ENCODE results near the gene OGFOD2.
A peak's percentile ranks its signal among the peaks of the same experiment; 100 is the strongest.

Gene OGFOD2

DNA sequence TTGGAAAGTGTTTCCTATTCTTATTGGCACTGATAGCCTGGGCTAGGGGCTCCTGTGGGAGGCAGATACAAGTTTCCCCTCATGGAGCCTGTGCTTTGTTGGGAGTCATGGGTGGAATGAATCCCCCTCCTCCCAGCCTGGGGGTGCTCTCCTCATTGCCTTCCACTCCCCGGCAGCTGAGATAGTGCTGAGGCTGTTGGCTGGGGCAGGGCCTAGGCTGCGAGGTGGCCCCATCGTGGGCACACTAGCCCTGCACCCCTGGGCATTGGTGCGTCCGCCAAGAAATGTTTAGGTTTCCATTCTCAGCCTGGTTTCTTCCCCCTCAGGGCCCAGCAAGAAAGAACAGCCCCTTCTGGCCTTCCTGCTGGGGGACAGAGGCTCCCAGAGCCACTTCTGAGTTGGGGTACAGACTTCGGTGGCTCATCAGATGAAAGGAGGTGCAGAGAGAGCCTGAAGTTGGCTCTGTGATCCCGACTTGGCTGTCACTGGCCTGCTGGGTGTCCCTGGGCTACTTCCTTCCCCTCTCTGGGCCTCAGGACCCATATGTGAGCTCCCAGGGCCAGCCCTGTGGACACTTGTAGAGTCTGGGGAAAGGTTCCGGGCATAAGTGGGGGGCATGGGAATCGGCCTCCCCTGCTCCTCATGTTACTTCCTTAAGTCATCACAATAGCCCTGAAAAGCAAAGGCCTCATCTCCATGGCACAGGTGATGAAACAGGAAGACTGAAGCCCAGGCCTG is 2.8 kb downstream of the OGFOD2 start:
- DNase-seq (ENCODE audit: low read depth in 2 of 2): no peak

DNA sequence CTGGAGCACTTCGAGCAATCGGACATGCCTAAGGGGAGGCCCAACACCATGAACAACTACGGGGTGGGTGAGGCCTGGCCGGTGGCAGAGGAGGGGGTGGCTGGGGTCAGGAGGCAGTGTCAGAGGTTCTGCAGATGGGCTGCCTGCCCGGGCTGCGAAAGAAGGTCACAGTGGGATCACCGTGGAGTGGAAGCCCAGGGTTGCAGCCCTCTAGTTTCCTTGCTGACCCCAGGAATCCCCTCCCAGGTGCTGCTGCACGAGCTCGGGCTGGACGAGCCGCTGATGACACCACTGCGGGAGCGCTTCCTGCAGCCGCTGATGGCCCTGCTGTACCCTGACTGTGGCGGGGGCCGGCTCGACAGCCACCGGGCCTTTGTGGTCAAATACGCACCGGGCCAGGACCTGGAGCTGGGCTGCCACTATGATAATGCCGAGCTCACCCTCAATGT is 3.5 kb downstream of the OGFOD2 start:
- no peak for DNase-seq (ENCODE audit: low read depth in 2 of 2)

DNA sequence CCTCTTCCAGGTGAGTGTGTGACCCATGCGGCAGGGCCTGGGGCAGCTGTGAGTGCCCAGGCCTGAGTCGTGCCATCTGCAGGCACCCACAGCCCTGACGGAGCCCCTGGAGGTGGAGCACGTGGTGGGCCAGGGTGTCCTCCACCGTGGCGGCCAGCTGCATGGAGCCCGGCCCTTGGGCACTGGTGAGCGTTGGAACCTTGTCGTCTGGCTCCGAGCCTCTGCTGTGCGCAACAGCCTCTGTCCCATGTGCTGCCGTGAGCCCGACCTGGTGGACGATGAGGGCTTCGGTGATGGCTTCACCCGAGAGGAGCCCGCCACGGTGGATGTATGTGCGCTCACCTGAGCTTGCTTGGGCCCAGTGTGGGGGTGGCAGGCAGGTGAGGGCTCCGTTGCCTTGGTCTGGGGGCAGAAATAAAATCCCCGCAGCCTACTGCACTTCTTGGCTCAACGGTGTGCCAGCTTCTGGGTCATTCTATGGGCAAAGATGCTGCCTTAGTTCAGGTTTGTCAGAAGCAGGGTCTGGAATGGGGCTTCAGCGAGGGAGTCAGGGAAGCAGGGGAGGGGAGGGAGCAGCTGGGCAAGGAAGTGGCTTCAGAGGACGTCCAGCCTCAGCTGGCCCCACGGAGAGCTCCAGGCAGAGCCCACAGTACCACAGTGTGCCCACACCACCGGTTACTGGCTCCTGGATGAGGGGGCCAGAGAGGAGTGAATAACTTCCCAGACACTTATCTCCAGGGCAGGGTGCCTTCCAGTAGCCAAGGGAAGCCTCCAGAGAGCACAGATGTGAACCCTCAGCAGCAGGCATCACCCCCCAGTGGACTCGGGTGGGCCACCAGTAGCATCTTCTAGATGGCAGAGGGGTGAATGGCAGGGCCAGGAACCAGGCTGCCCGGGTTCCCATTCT is 4.2 kb downstream of the OGFOD2 start:
- DNase-seq (ENCODE audit: low read depth in 2 of 2): no peak

DNA sequence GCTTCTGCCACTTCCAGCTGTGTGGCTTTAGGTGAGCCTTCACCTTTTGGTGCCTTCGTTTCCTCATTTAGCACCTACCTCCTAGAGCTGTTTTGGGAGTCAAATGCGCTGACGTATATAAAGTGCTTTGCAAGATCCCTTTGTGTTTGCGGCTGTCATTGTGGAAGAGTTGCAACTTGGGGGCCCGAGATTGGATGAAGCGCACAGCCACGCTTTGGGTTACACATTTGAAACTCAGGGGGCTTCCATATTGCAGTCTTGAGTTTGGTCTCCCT is 4.8 kb downstream of the OGFOD2 start:
- no peak for DNase-seq (ENCODE audit: low read depth in 2 of 2)

DNA sequence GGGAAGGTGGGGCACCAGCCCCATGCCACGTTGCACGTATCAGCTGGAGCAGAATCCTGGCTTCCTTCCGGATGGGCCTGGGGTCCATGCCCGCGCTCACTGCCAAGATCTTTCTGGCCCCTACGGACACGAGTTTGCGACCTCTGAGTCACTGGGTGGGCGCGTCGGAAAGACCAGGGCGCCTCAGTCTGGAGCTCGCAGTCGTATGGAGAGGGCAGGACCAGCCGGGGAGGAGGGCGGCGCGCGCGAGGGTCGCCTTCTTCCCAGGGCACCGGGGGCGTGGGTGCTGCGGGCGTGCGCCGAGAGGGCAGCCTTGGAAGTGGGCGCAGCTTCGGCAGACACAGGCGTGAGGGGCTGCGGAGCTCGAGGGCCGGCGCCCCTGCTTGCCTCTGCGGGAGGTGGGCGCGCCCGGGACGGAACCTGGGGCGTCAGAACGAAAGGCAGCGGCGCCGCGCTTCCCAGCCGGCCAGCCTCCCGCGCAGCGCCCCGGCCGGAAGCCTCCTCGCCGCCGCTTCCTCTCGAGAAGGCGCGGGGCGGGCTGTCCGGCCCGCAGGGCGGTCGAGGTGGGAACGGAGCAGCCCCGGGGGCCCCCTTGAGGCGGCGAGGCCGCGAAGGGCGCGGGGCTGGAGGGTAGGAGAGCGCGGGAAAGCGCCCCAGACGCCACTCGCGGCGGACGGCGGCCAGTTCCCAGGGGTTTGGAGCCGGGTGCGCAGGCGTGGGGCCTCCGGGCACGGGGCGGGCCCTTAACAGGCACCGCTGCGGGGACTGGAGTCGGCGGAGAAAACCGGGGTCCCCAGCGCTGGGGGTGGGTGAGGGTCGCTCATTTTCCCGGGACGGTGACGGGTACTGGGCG is 5.4 kb downstream of the OGFOD2 start, which contains the start of gene ARL6IP4:
Gene ARL6IP4 (plus strand): TSS at position 499 of the 853 bp plus-strand sequence. CDS start 459 bp downstream, outside the sequence.
- DNase-seq (ENCODE audit: low read depth in 2 of 2): peak; percentile 37 to 54

DNA sequence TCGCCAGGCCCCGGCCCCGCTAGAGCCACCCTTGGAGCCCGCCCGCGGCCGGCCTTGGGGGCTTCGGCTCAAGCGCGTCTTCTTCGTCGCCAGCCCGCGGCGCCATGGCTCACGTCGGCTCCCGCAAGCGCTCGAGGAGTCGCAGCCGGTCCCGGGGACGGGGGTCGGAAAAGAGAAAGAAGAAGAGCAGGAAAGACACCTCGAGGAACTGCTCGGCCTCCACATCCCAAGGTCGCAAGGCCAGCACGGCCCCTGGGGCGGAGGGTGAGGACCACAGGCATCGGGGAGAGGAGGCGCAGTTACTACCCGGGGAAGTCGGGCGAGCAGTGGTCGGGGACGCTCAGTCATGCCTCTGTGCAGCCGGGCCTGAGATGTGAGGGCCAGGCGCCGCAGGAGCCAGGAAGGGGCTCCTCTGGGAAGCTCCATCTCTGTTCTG is 6.0 kb downstream of the OGFOD2 start:
- DNase-seq (ENCODE audit: low read depth in 2 of 2): no peak

DNA sequence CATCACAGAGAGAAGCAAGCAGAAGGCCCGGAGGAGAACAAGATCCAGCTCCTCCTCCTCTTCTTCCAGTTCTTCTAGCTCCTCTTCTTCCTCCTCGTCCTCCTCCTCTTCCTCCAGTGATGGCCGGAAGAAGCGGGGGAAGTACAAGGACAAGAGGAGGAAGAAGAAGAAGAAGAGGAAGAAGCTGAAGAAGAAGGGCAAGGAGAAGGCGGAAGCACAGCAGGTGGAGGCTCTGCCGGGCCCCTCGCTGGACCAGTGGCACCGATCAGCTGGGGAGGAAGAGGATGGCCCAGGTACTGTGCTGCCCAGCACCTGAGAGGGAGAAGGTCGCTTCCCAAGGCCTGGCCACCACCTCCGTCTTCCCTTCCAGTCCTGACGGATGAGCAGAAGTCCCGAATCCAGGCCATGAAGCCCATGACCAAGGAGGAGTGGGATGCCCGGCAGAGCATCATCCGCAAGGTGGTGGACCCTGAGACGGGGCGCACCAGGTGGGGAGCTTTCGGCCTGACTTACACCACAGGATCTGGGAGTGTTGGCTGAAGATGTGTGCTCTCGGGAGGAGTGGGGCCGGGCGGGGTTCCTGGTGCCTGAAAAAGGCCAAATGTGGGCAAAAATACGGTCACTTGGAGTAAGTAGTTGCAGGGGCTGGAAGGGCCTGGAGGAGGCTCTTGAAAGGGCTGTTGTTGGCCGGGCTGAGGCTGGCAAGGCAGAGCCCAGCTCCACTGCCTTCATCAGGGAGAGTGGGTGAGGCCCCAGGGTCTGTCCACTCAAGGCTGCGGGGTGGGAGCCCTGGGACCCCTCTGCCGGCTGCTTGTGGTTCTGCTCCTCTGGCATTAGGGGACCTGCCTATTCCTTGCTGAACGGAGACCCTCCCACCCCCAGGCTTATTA is 6.8 kb downstream of the OGFOD2 start:
- DNase-seq (ENCODE audit: low read depth in 2 of 2): no peak

DNA sequence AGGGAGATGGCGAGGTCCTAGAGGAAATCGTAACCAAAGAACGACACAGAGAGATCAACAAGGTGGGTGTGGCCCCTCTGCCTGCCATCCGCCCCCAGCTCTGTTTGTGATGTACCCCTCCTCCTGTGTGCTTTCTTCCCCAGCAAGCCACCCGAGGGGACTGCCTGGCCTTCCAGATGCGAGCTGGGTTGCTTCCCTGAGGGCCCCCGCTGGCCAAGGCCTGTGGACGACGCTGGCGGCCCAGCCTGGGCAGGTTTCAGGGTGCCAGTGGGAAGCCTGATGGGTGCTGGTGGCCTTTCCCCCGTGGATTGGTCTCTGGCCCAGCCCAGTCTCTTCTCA is 7.4 kb downstream of the OGFOD2 start:
- DNase-seq (ENCODE audit: low read depth in 2 of 2): no peak

DNA sequence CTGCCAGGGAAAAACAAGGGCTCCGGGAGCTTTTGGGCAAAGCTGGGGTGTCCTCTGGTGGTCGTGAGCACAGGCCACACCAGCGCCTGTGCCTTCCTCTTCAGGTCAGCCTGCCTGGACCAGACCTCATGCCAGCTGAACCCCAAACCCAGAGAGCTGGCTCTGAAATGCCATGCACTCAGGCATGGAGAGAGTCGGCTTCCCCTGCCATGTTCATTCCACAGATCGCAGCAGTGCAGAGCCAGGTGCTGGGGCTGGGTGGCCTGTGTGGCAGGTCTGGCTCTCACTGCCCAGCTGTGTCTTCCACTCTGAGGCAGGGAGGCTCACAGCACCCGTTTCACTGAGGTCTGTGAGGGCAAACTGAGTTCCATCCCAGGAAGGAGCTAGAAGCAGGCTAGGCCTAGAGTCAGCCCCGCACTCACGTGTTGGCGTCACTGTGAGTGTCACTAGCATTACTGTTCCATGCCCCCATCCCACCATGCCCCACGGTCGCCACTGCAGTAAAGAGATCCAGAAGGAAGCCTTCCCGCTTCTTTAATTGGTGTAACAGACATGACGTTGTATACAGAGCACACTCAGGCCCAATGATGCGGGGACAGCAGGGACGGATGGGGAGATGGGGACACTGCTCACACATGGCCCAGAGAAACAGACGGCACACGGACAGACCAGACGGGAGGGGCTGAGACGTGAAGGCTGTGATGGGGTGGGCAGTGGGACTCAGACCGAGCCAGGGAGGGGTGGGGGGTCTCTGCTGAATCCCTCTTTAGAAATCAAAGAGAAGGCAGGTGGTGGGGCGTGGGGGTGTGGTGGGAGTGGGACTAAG is 8.1 kb downstream of the OGFOD2 start:
- no peak for DNase-seq (ENCODE audit: low read depth in 2 of 2)

DNA sequence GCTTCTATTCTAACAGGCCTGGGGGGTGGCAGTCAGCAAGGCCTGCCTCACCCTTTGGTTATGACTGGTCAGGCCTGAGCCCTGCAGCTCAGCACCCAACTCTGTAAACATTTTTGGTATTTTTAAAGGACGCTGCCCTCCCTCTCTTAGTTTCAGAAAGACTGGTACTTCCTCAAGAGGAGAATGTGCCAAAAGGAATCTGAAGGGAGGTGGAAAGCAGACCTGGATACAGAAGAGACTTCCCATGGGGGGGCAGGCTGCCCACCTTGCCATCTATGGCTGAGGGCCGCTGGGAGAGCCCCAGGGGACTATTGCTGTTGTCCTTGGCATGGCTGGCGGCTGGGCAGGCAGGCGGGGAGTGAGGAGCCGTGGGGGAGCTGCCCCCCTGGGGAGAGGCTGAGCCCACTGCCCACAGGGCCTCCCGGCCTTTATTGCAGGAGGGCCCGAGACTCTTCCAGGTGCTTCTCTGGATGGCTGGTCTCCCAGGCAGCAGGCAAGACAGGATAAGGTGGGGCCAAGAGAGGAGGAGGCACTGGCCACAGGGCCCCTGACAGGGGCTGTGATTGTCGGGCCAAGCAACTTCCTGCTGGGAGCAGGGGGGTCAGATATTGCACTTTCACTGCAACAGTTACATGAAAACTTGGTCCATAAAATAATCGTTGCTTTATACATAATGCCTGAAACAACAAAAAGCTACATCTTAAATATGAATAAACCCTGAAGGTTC is 8.9 kb downstream of the OGFOD2 start:
- DNase-seq (ENCODE audit: low read depth in 2 of 2): no peak

DNA sequence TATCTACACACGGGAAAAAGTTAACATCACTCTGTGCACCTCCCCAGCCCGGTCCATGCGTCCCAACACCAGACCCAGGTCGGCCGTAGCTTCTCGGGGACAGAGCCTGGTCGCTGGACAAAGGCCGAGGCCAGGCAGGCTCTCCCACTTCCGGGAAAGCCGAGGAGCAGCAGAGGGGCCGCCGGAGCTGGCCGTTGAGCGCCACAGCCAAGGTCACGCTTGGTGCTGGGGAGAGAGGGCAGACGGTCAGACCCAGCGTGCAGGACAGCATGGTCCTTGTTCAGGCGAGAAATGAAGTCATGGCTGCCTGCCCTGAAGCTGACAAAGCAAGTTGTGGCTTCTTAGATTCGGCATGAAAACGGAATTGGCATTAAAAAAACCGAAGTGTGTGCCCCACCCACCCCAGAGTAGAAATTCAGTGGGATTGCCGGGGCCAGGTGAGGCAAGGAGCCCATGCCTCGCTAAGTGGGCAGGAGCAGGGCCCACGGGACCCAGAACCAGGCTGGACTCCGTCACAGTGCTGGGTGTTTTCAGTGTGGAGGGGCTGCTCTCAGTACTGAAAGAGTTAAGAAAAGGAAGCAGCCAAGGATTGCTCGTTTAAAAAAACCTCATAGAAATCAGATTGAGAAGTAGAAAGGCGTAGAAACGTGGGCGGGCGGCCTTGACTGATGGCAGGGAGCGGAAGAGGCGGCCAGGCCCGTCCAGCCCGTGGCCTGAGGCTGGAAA is 9.7 kb downstream of the OGFOD2 start:
- no peak for DNase-seq (ENCODE audit: low read depth in 2 of 2)

DNA sequence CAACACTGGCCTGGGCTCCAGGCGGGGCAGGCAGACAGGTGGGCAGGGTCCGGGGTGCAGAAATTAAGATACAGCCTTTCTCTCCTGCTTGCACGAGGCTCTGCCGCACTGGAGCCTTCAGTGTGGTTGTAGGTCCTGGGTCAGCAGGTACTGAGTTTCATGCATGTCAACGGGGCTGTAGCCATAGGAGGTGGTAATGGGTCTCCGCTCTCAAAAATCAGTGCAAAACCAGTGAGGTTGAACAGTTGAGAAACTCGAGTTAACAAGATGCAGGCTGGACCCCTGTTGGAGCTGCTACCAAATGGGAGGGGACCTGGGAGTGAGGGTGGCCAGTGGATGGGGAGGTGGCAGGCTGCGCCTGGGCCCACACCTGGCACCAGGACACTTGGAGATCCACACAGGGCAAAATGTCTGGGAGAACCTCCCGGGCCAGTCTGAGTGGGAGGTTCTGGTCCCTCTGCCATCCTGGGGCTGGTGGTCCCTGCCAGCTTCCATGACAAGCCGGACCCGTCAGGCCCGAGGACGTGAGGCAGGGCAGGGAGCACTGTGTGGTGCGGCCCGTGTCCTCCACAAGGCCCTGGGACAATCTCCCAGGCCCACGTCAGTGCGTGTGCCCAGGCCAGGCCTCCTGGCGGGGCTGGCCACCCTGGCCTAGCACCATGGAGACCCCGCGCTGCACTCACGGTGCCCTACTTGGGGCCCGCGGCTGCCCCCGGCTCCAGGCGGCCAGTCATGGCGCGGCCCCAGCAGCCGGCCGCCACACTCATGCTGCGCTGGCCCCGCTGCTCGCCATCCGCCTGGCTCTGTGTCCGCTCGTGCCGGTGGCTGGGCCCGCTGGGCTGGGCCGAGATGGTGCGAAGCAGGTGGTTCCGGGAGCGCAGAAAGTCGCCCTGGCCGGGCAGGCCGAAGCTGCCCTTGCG is 10.6 kb downstream of the OGFOD2 start:
- no peak for DNase-seq (ENCODE audit: low read depth in 2 of 2)

DNA sequence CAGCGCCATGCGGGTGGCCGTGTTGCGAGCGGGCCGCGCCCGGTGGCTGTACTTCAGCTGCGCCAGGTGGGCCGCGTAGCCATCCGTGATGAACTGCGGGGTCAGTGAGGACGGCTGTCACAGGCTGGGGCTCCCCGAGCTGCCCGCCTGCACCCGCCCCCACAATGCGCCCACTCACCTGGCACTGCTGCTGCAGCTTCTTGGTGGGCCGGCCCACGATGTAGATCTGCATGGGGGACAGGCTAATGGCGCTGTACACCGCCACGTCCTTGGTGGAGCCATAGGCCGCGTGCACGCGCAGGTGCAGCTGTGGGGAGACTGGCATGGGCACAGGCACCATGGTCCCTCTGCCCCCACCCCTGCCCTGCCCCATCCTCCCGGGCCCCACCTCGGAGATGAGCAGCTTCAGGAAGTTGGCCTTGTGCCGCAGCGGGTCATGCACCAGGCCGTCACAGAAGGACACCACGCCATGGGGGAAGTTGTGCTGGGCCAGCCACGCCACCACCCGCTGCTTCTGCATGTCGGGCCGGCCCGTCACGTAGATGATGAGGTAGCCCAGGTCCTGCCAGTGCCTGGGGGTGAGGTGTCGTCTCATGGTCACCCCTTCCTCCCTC is 11.3 kb downstream of the OGFOD2 start:
- no peak for DNase-seq (ENCODE audit: low read depth in 2 of 2)

DNA sequence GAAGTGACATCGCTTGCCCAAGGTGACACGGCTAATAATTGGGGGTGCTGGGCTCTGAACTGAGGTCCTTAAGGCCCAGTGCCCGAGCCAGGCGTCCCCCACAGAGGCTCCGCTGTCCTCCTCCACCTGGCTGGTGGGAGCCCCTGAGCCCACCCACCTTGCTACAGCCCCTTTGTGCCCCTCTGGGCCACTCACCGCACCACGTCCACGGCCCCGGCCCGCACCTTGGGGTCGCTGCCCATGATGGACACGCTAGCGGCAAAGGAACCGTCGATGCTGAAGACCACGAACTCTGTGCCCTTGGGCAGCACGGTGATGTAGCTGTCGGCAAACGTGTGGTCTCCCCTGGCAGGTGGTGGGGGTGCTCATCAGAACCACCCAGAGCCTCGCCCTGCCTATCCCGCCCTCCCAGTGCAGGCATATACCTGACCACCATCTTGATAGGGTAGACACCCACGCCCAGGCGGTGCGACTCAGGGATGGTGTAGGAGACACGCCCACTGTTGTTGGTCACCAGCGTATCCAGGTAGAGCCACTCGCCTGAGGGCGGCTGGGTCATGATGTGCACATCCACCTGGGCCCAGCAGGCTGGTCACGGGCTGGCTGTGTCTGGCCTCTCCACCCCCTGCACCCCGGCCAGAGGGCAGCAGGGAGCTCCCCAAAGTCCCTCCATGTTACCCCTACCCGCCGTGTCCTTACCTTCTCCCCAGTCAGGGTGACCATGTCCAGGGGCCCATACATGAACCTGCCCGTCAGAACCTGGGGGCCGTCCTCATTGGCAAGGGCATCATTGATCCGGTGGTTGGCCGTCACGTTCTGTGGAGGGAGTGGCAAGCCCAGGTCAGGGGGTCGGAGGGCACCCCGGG is 12.3 kb downstream of the OGFOD2 start:
- no peak for DNase-seq (ENCODE audit: low read depth in 2 of 2)

DNA sequence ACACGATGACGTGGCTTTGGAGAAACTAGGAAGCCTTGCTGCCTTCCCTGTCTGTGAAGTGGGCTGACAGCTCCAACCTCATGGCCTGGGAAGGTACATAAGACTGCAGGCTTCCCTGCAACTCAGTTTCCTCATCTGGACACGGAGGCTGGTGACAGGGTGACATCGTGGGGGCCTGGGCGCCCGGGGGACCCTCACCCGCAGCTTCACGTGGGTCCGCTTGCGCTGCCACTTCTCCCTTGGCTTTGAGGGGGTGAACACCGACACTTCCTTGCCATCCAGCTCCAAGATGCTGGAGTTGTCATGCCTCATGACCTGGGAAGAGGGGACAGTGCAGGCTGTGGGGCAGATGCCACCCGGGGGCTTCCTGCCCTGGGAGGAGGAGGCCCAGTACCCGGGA is 13.0 kb downstream of the OGFOD2 start:
- DNase-seq (ENCODE audit: low read depth in 2 of 2): no peak

DNA sequence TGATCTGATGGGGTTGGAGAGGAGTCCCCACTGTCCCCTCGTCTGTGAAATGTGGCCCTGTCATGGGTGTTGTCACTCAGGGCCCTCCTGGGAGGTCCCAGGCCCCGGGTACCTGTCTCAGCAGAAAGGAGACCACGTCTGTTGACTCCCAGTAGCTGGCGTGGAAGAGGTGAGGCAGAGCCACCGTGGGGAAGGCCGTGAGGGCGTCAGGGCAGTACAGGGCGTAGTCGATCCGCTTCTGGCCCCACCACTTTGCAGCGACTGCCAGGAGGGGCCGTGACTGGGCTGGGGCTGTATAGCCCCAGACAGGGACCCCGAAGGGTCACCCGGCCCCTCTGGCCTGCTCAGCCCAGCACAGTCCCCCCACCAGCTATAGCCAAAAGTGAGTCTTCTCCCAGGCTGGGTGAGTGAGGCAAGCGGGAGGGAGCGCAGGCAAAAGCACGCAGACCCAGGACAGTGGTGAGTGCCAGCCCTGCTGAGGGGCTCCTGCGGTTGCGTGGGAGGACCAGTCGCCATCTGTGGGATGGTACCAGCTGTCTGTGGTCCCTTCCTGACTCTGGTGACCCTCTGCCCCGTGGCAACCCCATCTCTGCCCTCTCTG is 13.7 kb downstream of the OGFOD2 start:
- DNase-seq (ENCODE audit: low read depth in 2 of 2): no peak

All from stimulated activated CD4-positive, alpha-beta T cell treated with anti-CD3 and anti-CD28 coated beads, Interleukin-12 subunit alpha, Interleukin-12 subunit beta, amount 100 ng/mL, for 24 hours (primary cell).